ENCODE data around the gene POU6F2.
"Not testable (repeated sequence)": the region's sequence is repeated elsewhere in the genome, so short reads cannot be mapped to it uniquely, and the experiment has no call there.

Gene POU6F2

DNA sequence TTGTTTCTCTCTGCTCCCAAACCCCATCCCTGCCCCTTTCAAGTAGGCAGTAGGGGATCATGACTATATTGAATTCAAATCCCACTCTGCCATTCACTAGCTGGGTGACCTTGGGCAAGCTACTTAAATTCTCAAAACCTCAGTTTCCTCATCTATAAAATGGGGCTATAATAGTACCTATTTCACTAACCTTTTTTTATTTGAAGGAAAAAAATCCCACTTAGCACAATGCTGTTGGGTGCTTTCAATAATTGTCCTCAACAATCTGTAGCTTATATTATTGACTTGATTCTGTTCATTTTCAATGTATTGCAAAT, 398.1 kb downstream of the POU6F2 start:
- TF ChIP-seq CTCF (conservative IDR thresholded peaks at IDR 0.05) = no peak
- no peak overlapping the region for H3K27ac ChIP-seq

DNA sequence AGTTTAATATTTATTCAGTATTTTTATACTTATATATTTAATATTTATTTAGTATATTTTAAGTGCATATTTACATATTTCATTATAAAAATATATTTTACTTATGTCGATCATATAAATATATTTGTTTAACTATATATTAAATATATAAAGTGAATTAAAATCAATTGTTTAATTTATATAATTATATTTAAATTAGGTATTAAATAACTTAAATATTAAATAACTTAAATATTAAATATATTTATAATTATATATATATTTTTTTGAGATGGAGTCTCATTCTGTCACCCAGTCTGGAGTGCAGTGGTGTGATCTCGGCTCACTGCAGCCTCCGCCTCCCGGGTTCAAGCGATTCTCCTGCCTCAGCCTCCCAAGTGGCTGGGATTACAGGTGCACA, 399.2 kb downstream of the POU6F2 start:
- H3K27ac ChIP-seq = not testable (repeated sequence)

DNA sequence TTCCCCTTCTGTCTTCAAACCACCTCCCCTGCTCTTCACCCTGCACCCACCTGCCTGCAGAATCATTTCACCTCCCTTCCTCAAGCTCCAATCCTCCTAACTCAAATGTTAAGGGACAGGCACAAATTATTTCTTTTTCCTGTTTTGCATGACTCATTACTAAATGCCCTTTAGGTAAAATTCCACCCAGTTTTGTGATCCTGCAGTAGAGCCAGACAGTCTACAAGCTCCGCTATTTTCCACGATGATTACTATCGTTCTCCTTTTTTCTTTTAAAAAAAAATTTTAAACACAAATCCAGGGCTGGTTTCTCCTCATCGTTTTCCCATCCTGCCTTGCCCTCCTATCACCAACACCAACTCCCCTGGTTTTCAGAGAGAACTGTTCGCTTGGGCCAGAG, 401.7 kb downstream of the POU6F2 start:
- TF ChIP-seq CTCF (conservative IDR thresholded peaks at IDR 0.05) = no peak
- no peak overlapping the region for H3K27ac ChIP-seq

DNA sequence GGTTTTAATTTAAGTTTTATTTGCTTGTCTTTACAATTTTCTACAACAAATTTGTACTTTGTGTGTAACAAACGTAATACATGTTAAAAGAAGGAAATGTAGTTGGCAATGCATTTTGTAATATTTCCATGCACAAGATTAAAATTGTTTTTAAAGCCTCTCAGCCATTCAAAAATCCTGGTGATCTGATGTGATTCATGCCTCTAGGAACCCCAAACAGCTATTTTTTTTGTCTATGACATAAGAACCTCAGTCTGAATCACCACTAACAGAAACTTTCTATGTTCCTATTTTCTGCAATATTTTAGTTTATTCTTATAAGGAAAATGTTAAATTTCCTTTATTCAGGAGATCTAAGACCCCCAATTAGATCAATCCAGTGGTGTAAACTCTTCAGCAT, 405.4 kb downstream of the POU6F2 start:
- H3K27ac ChIP-seq = no peak overlapping the region
- no peak for TF ChIP-seq CTCF (conservative IDR thresholded peaks at IDR 0.05)

DNA sequence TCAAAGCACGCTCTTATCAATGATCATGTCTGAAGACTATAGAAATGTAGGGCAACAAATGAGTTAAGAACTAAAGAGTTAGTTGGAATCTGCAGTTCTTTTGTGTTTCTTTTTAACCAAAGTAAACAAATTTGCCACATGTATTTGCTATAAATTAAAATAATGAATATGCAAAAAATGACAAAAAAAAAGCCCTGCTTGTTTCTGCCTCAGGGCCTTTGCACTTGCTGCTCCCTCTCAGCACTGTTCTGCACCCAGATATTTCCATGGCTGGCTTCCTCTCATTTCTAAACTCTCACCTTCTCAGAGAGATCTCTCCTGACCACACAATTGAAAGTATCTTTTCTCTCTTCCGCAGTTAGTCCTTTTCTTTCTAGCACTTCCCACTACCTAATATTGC, 406.7 kb downstream of the POU6F2 start:
- TF ChIP-seq CTCF (conservative IDR thresholded peaks at IDR 0.05) = no peak
- no peak overlapping the region for H3K27ac ChIP-seq

DNA sequence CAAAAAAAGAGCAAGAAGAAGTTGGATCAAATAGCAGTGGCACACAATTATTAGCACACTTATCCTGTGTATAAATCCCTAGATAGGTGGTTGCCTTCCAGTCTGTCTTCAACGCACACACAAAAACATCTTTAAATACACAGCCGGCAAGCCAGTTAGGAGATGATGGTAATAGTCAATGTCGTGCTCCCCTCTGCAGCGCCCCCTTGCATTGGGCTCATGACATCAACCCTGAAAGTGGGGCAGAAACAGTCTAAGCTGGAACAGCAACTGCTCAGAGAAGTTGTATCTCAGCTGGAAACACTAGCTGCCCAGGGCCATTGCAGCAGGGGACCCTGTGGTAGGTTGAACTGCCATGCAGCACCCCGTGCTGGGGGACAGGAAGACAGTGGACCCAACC, 409.0 kb downstream of the POU6F2 start:
- TF ChIP-seq CTCF (conservative IDR thresholded peaks at IDR 0.05) = no peak

DNA sequence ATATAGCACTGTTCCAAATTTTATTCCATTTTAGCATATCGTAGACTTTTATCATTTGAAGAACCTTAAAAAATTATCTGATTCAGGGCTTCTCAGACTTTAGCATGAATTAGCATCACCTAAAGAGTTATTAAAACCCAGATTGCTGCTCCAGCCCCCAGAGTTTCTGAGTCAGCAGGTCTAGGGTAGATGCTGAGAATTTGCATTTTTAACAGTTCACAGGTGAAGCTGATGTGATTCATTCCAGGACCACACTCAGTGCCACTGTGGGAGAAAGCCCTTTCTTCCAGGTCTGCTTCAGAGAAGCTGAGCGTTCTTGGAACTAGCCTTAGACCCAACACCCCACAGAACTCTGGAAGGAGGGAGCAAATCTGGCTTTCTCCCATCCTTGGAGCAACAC, 414.4 kb downstream of the POU6F2 start:
- TF ChIP-seq CTCF (conservative IDR thresholded peaks at IDR 0.05) = no peak
- no peak overlapping the region for H3K27ac ChIP-seq

More for the DNA sequence above, 409.0 kb downstream of the POU6F2 start:
- no peak overlapping the region for H3K27ac ChIP-seq

DNA sequence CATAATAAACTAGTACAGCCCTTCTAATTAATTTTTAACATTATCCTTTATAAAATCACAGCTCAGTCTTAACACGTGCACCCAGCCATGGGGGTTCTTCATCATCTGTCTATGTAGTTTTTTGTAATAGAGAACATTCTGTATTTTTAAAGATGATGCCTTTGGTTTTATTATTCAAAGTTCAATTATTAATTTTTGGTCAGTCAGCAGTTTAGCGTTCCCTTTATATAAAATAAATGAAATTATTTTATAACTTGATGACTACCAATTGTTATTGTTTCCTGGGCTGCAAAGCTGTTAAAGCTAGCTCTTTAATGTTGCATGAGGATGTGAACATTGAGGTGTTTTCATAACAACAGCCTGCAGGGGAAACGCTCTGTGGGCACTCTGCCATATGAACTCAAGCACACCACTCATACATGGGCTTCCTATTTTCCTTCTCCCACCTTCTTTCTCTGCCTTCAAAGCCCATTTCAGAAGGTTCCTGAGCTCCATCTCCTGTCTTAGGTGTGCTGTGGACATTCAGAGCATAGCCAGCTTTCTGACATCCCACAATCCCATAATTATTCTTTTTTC, 416.5 kb downstream of the POU6F2 start:
- TF ChIP-seq CTCF (conservative IDR thresholded peaks at IDR 0.05) = no peak; the same call in 1 of the 2 replicates
- H3K27ac ChIP-seq = no peak overlapping the region

Measured in VCaP (cell line).